ENCODE data around the gene OGDHL. TPM values are rescaled to one million over a fixed set of nuclear protein-coding genes. Genes with fewer than 3 reads are reported as not detected.
"Not testable (repeated sequence)": the region's sequence is repeated elsewhere in the genome, so short reads cannot be mapped to it uniquely, and the experiment has no call there.

OGDHL gene
- total and polyA plus RNA-seq, 7 donors = 0.46 to 6.1 (median 1.2) TPM

- H3K4me1 ChIP-seq = peaks cover 0 to 11% (median 10%) of the 10 kb centered on the region in 4 donors
- WGBS, 2 donors = 77 to 83% methylated on average over 10 of the region's 10 CpGs
- no peaks in the 10 kb centered on the region for H3K9me3 ChIP-seq
- intact Hi-C loops (cut with DNase I) = no loop called here
- TF ChIP-seq POLR2A (IDR thresholded peaks at IDR 0.05) (no peak), POLR2AphosphoS5 (IDR thresholded peaks at IDR 0.05) (no peak), CTCF (IDR thresholded peaks at IDR 0.05) (no peak), EP300 (IDR thresholded peaks at IDR 0.05) (no peak)
- H3K27me3 ChIP-seq = peaks cover 10 to 36% (median 13%) of the 10 kb centered on the region in 3 donors
- no peaks in the 10 kb centered on the region for H3K36me3 ChIP-seq
- H3K27ac ChIP-seq = no peak overlapping the region
- no peak for DNase-seq
- H3K4me3 ChIP-seq = no peak overlapping the region
These were observed 2.2 kb downstream of the OGDHL start for GRCh38 chr10:49759787-49760551.

GRCh38 chr10:49758249-49758930, 3.7 kb downstream of the OGDHL start:
- Histone ChIP-seq H3K36me3 (no peaks in the 10 kb centered on the region), H3K27me3 (peaks cover 10 to 25% (median 13%) of the 10 kb centered on the region in 3 donors), H3K9me3 (no peaks in the 10 kb centered on the region), H3K4me3 (no peak overlapping the region), H3K4me1 (peaks cover 0 to 11% (median 10%) of the 10 kb centered on the region in 4 donors), H3K27ac (no peak overlapping the region)
- intact Hi-C loops (cut with DNase I) = no loop called here
- WGBS, 2 donors = 90 to 93% methylated on average over 15 of the region's 15 CpGs
- DNase-seq = no peak
- TF ChIP-seq POLR2A (IDR thresholded peaks at IDR 0.05) (no peak), POLR2AphosphoS5 (IDR thresholded peaks at IDR 0.05) (no peak), EP300 (IDR thresholded peaks at IDR 0.05) (no peak), CTCF (IDR thresholded peaks at IDR 0.05) (no peak)

- intact Hi-C loops (cut with DNase I) = no loop called here
- TF ChIP-seq EP300 (IDR thresholded peaks at IDR 0.05) = no peak
- TF ChIP-seq POLR2AphosphoS5 (IDR thresholded peaks at IDR 0.05) = no peak
- no peak for TF ChIP-seq CTCF (IDR thresholded peaks at IDR 0.05)
- TF ChIP-seq POLR2A (IDR thresholded peaks at IDR 0.05) = no peak
- DNase-seq = no peak
- Histone ChIP-seq H3K36me3 (no peaks in the 10 kb centered on the region), H3K4me3 (no peak overlapping the region), H3K4me1 (peaks cover 0 to 2% (median 1%) of the 10 kb centered on the region in 4 donors), H3K27me3 (peaks cover 4 to 8% (median 4%) of the 10 kb centered on the region in 3 donors), H3K9me3 (no peaks in the 10 kb centered on the region), H3K27ac (no peak overlapping the region)
- 87% methylated on average over 6 of the region's 6 CpGs for WGBS, 2 donors
These were observed 5.5 kb downstream of the OGDHL start for GRCh38 chr10:49756641-49757040.

GRCh38 chr10:49756031-49756430, 6.1 kb downstream of the OGDHL start:
- DNase-seq = no peak
- no peak for TF ChIP-seq POLR2AphosphoS5 (IDR thresholded peaks at IDR 0.05)
- TF ChIP-seq POLR2A (IDR thresholded peaks at IDR 0.05) = no peak
- no peak for TF ChIP-seq EP300 (IDR thresholded peaks at IDR 0.05)
- TF ChIP-seq CTCF (IDR thresholded peaks at IDR 0.05) = no peak
- H3K27ac ChIP-seq = no peak overlapping the region
- intact Hi-C loops (cut with DNase I) = no loop called here
- no peaks in the 10 kb centered on the region for H3K4me1 ChIP-seq
- no peaks in the 10 kb centered on the region for H3K9me3 ChIP-seq
- H3K36me3 ChIP-seq = no peaks in the 10 kb centered on the region
- 76 to 91% methylated on average over 3 of the region's 3 CpGs for WGBS, 2 donors
- H3K27me3 ChIP-seq = peaks cover 0 to 2% (median 0%) of the 10 kb centered on the region in 3 donors
- H3K4me3 ChIP-seq = no peak overlapping the region

- H3K36me3 ChIP-seq; intact Hi-C loops (cut with DNase I); H3K4me1 ChIP-seq; H3K4me3 ChIP-seq; DNase-seq; H3K9me3 ChIP-seq; H3K27me3 ChIP-seq; H3K27ac ChIP-seq: not testable (repeated sequence)
- WGBS, 2 donors = 83 to 87% methylated on average over 7 of the region's 7 CpGs
These were observed 7.2 kb downstream of the OGDHL start for GRCh38 chr10:49754951-49755350.

All from sigmoid colon (tissue), 7 donors.